ENCODE data around the gene NAT8L. TPM values are rescaled to one million over a fixed set of nuclear protein-coding genes. Genes with fewer than 3 reads are reported as not detected.

Gene NAT8L
- total RNA-seq, 1 experiment from 2014 or later: 16.6 TPM

GRCh38 chr4:2080429-2081300 is 21.5 kb downstream of the NAT8L start:
- DNase-seq (ENCODE audit: low read depth, low spot score) (no peak), ATAC-seq (peak; percentile 43; the same call in 1 of the 2 replicates)
- Histone ChIP-seq H3K27ac (ENCODE audit: low read length) (no peak overlapping the region), H3K27me3 (ENCODE audit: control insufficient read depth, insufficient read depth, low read length) (no peaks in the 10 kb centered on the region), H3K4me3 (ENCODE audit: low read depth in 2 of 2, low read length in 2 of 2) (no peak overlapping the region), H3K9me3 (ENCODE audit: control insufficient read depth, insufficient read depth, low read depth, low read length) (no peaks in the 10 kb centered on the region), H3K36me3 (ENCODE audit: control insufficient read depth, insufficient read depth, low read length) (no peaks in the 10 kb centered on the region), H3K4me1 (ENCODE audit: control insufficient read depth, insufficient read depth, low read length) (no peaks in the 10 kb centered on the region)
- ChIA-PET CTCF (no interaction called here), POLR2A (no interaction called here)
- no TSS peak for BruUV-seq (replicated peaks)
- TF ChIP-seq TCF7L2 (IDR thresholded peaks at IDR 0.05; ENCODE audit: low read depth, low read length): no peak
- TF ChIP-seq REST (IDR thresholded peaks at IDR 0.05; ENCODE audit: insufficient read depth in 1 of 2, low read depth in 2 of 2, low read length in 1 of 2): no peak
- TF ChIP-seq, protein P1, sequence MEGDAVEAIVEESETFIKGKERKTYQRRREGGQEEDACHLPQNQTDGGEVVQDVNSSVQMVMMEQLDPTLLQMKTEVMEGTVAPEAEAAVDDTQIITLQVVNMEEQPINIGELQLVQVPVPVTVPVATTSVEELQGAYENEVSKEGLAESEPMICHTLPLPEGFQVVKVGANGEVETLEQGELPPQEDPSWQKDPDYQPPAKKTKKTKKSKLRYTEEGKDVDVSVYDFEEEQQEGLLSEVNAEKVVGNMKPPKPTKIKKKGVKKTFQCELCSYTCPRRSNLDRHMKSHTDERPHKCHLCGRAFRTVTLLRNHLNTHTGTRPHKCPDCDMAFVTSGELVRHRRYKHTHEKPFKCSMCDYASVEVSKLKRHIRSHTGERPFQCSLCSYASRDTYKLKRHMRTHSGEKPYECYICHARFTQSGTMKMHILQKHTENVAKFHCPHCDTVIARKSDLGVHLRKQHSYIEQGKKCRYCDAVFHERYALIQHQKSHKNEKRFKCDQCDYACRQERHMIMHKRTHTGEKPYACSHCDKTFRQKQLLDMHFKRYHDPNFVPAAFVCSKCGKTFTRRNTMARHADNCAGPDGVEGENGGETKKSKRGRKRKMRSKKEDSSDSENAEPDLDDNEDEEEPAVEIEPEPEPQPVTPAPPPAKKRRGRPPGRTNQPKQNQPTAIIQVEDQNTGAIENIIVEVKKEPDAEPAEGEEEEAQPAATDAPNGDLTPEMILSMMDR (IDR thresholded peaks at IDR 0.05): no peak
- TF ChIP-seq POLR2AphosphoS5 (IDR thresholded peaks at IDR 0.05; ENCODE audit: low read depth, low read length): no peak
- TF ChIP-seq SIN3A (IDR thresholded peaks at IDR 0.05; ENCODE audit: borderline replicate concordance, insufficient read depth, low read depth, low read length): no peak
- in situ Hi-C loops (cut with HindIII; ENCODE audit: low pct_unique_long_range_greater_than_20kb, low sequenced_read_pairs) (no loop called here), intact Hi-C loops (cut with micrococcal nuclease; ENCODE audit: unreplicated experiment) (no loop called here)

GRCh38 chr4:2081540-2081939 is 22.4 kb downstream of the NAT8L start:
- Histone ChIP-seq H3K4me1 (ENCODE audit: control insufficient read depth, insufficient read depth, low read length) (no peaks in the 10 kb centered on the region), H3K4me3 (ENCODE audit: low read depth in 2 of 2, low read length in 2 of 2) (no peak overlapping the region), H3K9me3 (ENCODE audit: control insufficient read depth, insufficient read depth, low read depth, low read length) (no peaks in the 10 kb centered on the region), H3K27me3 (ENCODE audit: control insufficient read depth, insufficient read depth, low read length) (no peaks in the 10 kb centered on the region), H3K36me3 (ENCODE audit: control insufficient read depth, insufficient read depth, low read length) (no peaks in the 10 kb centered on the region), H3K27ac (ENCODE audit: low read length) (no peak overlapping the region)
- POLR2A ChIA-PET: no interaction called here
- DNase-seq (ENCODE audit: low read depth, low spot score) (no peak), ATAC-seq (no peak)
- BruUV-seq (replicated peaks): no TSS peak
- intact Hi-C loops (cut with micrococcal nuclease; ENCODE audit: unreplicated experiment) (no loop called here), in situ Hi-C loops (cut with HindIII; ENCODE audit: low pct_unique_long_range_greater_than_20kb, low sequenced_read_pairs) (no loop called here)
- TF ChIP-seq, protein P1 (IDR thresholded peaks at IDR 0.05): no peak
- no peak for TF ChIP-seq SIN3A (IDR thresholded peaks at IDR 0.05; ENCODE audit: borderline replicate concordance, insufficient read depth, low read depth, low read length)
- TF ChIP-seq TCF7L2 (IDR thresholded peaks at IDR 0.05; ENCODE audit: low read depth, low read length): no peak
- TF ChIP-seq POLR2AphosphoS5 (IDR thresholded peaks at IDR 0.05; ENCODE audit: low read depth, low read length): no peak
- TF ChIP-seq REST (IDR thresholded peaks at IDR 0.05; ENCODE audit: insufficient read depth in 1 of 2, low read depth in 2 of 2, low read length in 1 of 2): no peak
- CTCF ChIA-PET: no interaction called here

Data from Panc1 (cell line).